Cardiac septum (tissue), 1 donor: ENCODE results near the gene C3orf22. TPM values are rescaled to one million over a fixed set of nuclear protein-coding genes. Genes with fewer than 3 reads are reported as not detected.

ENCODE experiments used
- DNase-seq: peaks from one replicate; pipeline ENCODE4 v3.0.0-alpha.2; 2020; ENCODE audit warnings: low spot score
- intact Hi-C: fragments of 100-400 bp; cut with DNase I; formaldehyde crosslinking; loops from one replicate; pipeline ENCODE4 v1.14.0; 2022
- total RNA-seq: library from RNA; stranded (reverse); fragmentation: NEBNext Ultra II Directional; extraction: Animal tissue kit (Norgen Biotek cat#: 25700); gene quantifications from one replicate; pipeline ENCODE4 v1.2.1, GENCODE V29; 2021
- donor health status: DM: no; HTN: no; CAD: no.

C3orf22 gene
- total RNA-seq, 1 donor from 2014 or later: not detected

DNA sequence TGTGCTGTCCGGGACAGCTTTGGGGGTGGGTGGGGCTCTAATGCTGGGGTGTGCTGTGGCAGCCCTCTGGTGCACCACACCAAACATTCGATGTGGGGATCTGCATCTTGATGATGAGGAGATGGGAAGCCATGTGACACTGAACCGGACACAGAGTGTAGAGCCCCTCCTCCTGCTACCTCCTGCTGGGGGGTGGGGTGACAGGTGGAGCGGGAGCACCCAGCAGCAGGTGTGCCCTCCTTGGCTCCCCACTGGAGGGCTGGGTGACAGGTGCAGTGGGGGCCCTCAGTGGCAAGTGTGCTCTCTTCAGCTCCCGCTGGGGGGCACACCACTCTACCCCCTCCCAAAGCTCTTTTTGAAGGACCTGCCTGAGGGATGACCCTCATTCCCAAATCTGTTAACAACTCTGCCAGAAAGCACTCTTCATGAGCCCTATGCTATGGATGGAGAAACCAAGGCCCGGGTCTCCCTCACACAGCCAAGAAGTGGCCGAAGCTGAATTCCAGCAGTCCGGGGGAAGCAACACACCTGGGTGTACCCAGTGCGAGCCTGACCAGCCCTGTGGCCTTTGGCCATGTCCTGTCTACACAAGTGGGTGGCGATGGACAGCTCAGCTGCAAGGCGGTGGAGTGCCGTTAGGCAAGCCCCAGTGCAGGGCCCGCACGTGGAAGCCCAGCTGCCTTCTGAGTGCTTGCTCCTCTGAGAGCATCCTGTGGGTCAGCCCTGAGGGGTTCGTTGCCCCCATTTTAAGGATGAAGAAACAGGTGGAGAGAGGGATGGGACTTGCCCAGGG, 40.5 kb downstream of the C3orf22 start:
- intact Hi-C loops: no loop called here
- no peak for DNase-seq

DNA sequence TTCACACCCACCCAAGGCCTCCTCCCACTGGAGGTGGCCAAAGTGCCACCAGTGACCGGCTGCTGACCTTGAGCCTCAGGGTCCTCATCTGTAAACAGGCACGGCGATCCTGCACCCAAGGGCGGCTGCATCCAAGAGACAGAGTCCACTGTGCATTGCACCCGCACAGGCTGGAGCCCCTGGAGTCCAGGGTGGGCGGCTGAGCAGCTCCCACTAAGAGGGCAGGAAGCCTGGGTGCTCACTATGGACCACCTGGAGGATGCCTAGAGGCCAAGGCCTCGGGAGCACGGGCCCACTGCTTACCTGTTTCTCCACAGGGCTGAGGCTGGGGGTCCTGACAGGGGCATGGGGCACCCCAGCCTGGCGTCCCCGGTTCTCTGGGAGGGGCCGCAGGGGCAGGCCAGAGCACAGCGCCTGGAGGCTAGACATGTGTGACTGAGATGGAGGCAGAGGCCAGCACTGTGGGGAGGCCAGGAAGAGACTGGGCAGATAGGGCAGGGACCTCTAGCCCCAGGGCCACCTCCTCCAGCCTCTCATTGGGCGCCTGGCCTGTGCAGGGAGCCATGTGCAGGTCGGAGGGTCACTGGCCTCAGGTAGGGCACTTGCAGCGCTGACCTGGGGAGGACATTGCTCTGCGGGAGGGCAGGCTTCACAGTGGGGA, 41.3 kb downstream of the C3orf22 start, which contains the start of gene UROC1:
Gene UROC1 (minus strand): TSS at position 483 of the 661 bp plus-strand sequence. CDS start 54 bp downstream, at position 429.
- DNase-seq: no peak
- intact Hi-C loops: no loop called here

DNA sequence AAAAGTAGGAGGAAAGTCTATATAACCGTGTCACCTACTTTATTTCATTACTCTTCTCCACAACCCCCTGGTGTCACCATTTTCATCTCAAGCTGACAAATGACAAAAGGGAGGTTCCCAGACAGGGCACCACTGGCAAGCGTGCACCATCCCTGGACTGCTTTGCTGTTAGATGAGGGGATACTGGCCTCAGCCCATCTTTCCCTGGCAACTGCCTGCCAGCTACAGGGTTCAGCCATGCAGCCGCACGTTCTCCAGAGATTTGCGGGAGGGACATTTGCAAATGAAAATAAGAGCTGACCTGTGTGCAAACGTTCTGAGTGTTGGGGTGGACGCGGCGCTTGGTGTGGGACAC, 41.8 kb downstream of the C3orf22 start:
- DNase-seq: no peak
- intact Hi-C loops: no loop called here

DNA sequence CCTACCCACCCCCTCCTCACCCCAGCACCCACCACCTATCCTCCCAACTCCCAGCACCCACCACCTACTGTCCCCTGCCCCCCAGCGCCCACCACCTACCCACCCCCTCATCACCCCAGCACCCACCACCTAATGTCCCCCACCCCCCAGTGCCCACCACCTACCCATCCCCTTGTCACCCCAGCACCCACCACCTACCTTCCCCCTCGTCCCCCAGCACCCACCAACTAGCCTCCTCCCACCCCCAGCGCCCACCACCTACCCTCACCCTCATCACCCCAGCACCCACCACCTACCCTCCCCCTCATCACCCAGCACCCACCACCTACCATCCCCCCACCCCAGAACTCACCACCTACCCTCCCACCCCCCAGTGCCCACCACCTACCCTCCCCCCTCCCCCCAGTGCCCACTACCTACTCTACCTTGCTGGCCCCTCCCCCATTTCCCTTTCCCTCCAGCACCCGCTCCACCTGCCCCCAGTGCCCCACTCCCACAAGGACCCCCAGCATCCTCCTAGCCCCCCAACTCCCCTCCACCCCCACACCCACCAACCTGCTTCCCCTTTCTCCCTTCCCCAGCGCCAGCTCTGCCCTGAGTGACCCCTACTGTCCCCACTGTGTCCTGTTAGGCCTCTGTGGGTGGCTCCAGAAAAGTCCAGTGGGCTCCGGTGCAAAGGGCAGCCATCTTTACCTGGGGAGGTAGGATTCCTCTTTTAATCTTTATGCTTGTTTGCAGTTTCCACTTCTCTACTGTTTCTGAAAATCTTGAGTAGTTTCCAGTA, 42.4 kb downstream of the C3orf22 start:
- intact Hi-C loops: no loop called here

DNA sequence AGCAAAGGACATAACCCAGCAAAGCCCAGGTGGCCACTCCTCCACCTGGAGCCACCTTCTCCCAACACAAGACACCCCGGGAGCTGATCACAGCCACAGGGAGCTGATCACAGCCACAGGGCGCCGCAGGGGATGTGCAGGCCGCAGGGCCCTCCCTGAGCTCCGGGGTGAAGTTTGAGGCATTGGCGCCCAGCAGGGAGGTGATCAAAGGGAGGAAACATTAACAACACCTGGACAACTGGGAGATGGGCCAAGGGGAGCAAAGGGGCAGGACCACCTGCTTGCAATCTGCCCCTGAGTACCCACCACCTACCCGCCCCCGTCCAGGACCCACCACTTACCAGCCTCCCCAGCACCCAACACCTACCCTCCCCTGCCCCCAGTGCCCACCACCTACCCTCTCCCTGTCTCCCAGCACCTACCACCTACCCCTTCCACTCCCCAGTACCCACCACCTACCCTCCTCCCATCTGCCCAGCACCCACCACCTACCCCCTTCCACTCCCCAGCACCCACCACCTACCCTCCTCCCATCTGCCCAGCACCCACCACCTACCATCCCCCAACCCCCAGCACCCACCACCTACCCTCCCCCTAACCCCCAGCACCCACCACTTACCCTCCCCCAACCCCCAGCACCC, 43.5 kb downstream of the C3orf22 start:
- DNase-seq: no peak
- intact Hi-C loops: no loop called here

More for the DNA sequence above, 42.4 kb downstream of the C3orf22 start:
- DNase-seq: no peak

DNA sequence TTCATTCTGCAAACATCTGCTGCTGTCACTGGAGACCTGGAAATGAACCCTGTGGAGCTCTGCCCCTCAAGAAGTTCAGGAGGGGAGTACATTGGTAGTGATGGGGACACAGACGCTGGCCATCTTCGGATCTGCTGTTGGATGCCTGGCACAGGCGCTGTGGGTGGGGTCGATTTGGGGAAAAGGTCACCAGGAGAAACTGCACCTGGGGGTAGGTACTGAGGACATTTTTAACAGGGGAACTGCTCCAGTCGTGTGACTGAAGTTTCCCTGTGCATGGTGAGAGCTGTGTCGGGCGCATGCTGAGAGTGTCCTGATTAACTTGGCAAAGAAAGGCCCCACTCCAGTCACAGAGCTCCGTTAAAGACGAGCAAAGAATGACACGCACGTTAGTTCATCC, 44.6 kb downstream of the C3orf22 start:
- intact Hi-C loops: no loop called here
- DNase-seq: no peak

DNA sequence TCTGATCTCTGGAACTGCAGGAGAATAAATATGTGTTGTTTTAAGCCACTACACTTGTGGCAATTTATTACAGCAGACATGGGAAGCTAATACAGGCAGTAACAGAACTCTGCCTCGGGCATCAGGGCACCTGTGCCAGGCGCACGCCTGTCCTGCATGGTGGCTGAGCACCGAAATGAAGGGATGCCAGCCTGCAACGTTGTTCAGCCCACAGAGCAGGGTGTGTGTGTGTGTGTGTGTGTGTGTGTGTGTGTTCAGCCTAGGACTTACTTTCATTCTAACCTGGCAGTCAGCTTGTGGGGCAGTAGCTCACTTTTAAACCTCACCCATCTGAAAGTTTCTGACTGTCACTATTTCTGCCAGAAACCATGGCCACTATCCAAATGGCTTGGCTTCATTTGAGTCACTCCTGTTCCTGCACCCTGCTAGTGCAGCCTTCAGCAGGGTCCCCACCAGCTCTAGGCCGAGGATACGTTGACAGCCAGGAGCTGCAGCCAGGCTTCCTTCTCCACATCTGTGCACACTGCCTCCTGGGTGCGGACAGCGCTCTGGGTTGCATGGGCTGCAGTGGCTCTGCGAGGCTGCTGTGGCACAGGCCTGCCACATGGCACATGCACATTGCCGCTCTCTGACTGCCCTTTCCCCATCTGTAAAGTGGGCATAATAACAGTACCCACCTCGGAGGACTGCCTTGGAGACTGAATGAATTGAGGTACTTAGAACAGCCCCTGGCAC, 45.6 kb downstream of the C3orf22 start:
- intact Hi-C loops: no loop called here
- no peak for DNase-seq

DNA sequence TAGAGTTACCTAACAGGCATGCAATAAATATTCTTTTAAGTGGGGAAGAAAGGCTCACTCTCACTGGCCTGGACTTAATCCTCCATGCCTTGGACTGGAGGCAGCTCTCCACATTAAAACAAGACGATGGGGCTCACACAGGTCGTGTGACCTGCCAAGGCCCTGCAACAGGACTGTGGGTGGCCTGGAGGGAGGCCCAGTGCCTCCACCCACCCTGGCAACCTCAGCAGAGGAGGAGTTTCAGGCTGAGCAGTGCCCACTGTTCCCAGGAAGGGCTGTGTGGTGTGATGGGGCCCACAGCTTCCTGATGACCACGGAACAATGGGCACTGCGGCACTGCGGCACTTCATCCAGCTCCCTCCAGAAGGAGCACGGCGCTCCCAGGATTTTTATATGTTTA, 46.7 kb downstream of the C3orf22 start:
- DNase-seq: no peak
- intact Hi-C loops: no loop called here

DNA sequence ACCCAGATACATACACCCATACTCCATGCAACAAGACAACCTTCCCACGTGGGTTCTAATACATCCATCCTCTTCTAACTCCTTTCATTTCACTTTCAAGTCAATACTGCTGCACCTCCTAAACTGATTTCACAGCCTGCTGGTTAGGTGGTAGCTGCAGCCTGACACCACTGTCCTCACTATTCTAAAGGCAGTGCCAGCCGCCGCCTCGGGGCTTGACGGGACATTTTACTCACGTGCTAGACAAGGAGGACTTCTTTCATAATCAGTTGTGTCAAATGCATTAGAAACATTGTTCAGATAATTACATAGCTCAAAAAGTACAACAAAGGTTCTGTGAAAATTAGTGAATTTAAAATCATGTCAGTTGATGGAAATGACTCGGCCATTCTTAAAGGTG, 47.4 kb downstream of the C3orf22 start:
- DNase-seq: no peak
- intact Hi-C loops: no loop called here

DNA sequence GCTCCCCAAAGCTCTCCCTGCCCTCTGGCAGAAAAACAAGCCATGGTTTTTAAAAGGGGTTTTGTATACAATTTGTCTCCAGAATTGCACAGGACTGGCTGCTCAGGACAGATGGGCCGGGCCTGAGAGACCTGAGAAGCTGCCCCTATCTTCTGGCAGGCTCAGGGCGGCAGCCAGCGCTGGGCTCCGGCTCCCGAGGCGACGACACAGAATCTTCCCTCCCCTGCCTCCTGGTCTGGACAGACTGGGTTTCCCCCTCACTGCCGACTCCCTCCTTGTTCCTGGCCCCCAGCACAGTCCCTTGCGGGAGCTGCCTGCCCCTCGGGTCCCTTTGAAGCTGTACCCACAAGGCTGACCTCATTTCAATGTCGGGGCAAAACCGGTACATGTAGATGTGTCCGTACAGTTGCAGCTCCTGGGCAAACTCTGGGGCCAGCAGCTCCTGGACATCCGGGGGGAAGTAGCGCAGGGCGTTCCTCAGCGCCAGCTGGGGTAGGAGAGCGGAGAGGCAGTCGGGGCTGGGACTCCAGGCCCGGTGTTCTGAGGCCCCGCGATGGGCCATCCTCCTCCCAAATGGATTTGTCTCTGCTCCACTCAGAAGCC, 48.3 kb downstream of the C3orf22 start:
- intact Hi-C loops: no loop called here
- DNase-seq: no peak

DNA sequence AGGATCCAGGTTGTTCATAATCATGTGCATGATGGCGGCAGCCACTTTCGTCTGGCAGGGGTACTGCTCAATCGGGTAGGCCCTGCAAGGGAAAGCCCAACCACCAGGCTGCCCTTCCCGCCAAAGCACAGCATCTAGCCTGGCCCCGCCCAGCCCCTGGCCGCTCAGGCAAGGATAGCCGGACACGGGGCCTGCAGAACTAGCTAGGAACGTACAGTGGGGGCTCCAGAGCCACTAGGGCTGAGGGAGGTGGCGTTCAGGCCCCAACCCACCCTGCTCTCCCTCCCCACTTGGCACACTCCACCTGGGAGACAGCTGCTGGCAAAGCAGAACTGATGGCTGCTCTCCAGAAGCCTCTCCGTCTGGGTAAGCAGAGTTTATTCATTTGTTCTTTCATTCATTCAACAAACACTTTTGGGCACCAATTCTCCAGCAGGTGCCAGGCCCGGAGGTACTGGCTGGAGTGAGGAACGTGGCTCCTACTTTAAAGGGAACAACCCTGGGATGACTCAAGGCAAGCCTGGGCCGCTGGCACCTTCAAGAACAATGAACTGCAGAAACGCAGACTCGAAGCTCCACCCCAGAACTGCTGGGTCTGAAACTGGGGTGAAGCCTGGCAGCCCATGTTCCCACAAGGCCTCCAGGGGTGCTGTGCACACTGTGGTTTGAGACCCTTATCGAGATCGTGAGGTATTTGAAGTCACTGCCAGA, 49.0 kb downstream of the C3orf22 start:
- DNase-seq: no peak
- intact Hi-C loops: no loop called here

DNA sequence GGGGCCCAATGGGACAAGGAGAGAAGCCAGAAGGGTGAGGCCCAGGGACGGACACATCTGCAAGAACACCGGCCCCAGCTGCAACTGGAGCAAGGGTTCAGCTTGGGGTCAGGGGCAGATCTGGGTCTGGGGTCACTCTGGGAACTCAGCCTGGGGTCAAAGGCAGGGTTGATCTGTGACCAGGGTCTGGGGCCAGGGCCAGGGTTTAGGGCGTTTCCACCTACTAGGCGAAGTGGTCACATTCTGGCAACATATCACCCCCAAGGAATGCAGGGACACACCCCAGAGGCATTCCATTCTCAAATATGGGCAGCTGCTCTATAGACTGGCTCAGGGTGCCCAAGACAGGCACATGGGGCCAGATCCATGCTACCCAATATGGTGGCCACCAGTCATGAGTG, 50.2 kb downstream of the C3orf22 start:
- DNase-seq: no peak
- intact Hi-C loops: no loop called here

DNA sequence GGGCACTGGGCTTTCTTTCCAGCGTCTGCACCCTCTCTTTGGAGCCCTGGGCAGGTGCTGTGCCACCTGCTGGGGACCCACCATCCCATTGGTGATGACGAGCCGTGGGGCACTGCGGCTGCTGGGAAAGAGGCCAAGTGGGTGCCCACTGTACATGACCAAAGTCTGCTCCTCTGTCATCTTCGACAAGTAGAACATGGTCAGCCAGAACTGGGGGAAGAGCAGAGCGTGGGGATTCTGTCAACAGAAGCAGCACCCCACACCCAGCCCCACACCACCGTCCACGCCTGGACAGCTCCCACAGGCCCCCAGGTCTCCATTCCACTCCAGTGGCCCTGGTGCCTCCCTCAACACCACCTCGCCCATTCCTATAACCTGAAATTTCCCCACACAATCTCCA, 50.8 kb downstream of the C3orf22 start:
- no peak for DNase-seq
- intact Hi-C loops: no loop called here

DNA sequence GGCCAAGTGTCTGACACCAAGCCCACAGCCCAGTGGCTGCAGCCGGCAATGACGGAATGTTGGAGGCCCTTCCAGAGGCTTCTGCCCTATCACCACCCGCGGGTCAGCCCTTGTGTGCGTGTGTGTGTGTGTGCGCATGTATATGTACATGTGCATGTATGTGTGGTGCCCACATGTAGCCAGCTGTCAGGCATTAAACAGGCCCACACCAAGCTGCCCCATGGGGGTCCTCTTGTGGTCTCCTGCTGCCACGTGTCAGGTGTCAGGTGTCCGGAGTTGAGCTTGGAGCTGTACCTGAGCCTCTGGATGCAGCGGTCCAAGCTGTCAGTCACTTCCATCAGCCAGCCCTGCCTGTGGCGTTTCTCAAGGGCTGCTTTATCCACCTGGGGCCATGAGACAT, 55.0 kb downstream of the C3orf22 start:
- intact Hi-C loops: no loop called here
- no peak for DNase-seq

DNA sequence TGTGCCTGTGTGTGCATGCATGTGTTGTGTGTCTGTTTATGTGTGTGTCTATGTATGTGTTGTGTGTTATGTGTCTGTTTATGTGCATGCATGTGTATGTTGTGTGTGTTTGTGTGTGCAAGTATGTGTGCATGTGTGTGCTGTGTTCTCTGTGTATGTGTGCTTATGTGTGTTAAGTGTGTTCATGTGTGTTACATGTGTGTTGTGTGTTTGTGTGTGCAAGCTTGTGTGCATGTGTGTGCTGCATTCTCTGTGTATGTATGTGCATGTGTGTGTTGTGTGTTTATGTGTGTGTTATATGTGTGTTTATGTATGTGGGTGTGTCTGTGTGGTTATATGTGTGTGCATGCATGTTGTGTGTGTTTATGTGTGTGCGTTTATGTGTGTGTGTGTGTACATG, 56.1 kb downstream of the C3orf22 start:
- intact Hi-C loops: no loop called here
- DNase-seq: no peak

DNA sequence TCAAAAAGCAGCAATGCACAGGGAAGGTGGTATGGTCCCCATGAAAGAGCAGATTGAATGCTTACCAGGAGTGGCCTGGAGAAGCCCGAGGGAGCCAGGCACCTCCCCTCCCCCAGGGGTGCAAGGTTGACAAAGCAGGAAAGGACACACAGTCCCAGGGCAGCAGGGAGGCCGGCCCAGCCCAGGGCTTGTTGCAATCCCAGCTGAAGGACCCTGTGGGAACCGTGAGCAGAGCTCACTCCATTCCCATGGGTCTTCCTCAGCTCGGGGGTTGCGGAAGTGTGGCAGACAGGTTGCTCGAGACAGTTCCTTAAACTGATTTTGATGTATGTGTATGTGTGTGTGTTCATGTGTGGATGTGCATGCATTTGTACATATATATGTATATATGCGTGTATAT, 57.0 kb downstream of the C3orf22 start:
- no peak for DNase-seq
- intact Hi-C loops: no loop called here

DNA sequence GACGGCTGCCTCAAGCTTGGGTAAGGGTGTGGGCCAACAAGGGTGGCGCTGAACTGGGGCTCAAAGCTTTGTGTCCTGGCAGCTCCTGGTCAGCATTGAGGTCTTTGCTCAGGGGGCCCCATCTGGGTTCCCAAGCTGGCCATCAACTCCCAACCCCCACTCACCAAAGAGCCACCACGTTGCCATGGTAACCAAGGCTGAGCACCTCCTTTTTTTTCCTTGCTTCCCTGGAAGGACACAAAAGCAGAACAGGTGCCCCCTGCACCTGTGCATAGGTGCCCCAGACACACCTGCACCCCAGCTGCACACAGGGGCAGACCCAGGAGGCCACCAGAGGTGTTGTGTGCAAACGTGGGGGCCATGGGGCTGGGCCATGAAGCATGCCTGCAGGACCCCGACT, 57.7 kb downstream of the C3orf22 start:
- DNase-seq: no peak

DNA sequence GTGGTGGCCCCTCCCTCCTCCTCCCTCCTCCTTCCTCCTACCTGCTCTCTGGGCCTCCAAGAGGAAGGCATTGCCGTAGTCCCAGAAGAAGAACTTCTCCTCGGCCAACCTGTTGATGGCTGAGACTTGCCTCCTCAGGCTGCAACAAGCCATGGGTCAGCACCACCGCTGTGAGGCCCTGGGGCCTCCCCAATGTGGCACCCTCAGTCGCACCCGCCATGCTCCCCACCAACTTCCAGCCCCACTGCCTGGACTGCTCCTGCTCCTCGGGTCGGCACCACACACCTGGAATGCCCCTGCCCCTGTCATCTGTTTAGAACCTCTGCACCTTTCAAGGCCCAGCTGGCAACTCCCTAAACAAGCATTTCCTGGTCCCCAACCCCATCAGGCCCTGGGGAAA, 58.7 kb downstream of the C3orf22 start:
- intact Hi-C loops: no loop called here
- no peak for DNase-seq

More for the DNA sequence above, 57.7 kb downstream of the C3orf22 start:
- intact Hi-C loops: no loop called here
